Activated CD4-positive, alpha-beta T cell treated with anti-CD3 and anti-CD28 coated beads, Interleukin-2, amount 50 U/mL, for 1 hour (primary cell): ENCODE results near the gene RABEP2.
"Not testable (repeated sequence)": the region's sequence is repeated elsewhere in the genome, so short reads cannot be mapped to it uniquely, and the experiment has no call there.

Experiments
- DNase-seq: peaks from one replicate; pipeline ENCODE4 v3.0.0-alpha.2; 2020

Gene RABEP2

GRCh38 chr16:28924762-28925385, at the start of gene RABEP2:
TSS of gene RABEP2 (minus strand) at chr16:28925238. CDS start at chr16:28925163, 75 bp downstream.
- peak; percentile 93 for DNase-seq

- DNase-seq = peak; percentile 86
These were observed 49.6 kb upstream of the RABEP2 start, which contains the start of gene SPNS1 for GRCh38 chr16:28974437-28975157. TSS of gene SPNS1 (plus strand) at chr16:28974778. CDS start at chr16:28975152, 374 bp downstream.

- DNase-seq = no peak
These were observed 49.0 kb upstream of the RABEP2 start for GRCh38 chr16:28974007-28974436.

- not testable (repeated sequence) for DNase-seq
These were observed 44.7 kb upstream of the RABEP2 start for GRCh38 chr16:28969696-28970095.

GRCh38 chr16:28967156-28967555, 42.1 kb upstream of the RABEP2 start:
- DNase-seq = no peak

- no peak for DNase-seq
These were observed 39.5 kb upstream of the RABEP2 start for GRCh38 chr16:28964496-28964895.

GRCh38 chr16:28964072-28964471, 39.0 kb upstream of the RABEP2 start:
- DNase-seq = no peak

- DNase-seq = no peak
These were observed 33.8 kb upstream of the RABEP2 start for GRCh38 chr16:28958836-28959235.

GRCh38 chr16:28958216-28958615, 33.2 kb upstream of the RABEP2 start:
- no peak for DNase-seq

- DNase-seq = no peak
These were observed 26.4 kb upstream of the RABEP2 start for GRCh38 chr16:28951410-28951943.

GRCh38 chr16:28950648-28951409, 25.8 kb upstream of the RABEP2 start, which contains the start of gene NFATC2IP:
TSS of gene NFATC2IP (plus strand) at chr16:28950937. CDS start at chr16:28951012, 75 bp downstream.
- DNase-seq = peak; percentile 100

GRCh38 chr16:28946681-28947080, 21.6 kb upstream of the RABEP2 start:
- no peak for DNase-seq

- DNase-seq = no peak
These were observed 18.2 kb upstream of the RABEP2 start for GRCh38 chr16:28943281-28943680.

GRCh38 chr16:28939825-28940224, 14.8 kb upstream of the RABEP2 start:
- not testable (repeated sequence) for DNase-seq

- DNase-seq = no peak
These were observed 13.7 kb upstream of the RABEP2 start for GRCh38 chr16:28938721-28939120.

- DNase-seq = no peak
These were observed 12.3 kb upstream of the RABEP2 start for GRCh38 chr16:28937222-28937876.

GRCh38 chr16:28936784-28937155, 11.7 kb upstream of the RABEP2 start:
- no peak for DNase-seq

GRCh38 chr16:28935924-28936783, 11.1 kb upstream of the RABEP2 start:
- DNase-seq = peak; percentile 82

GRCh38 chr16:28935346-28935745, 10.3 kb upstream of the RABEP2 start:
- DNase-seq = no peak

- DNase-seq = no peak
These were observed 8.1 kb upstream of the RABEP2 start for GRCh38 chr16:28933171-28933570.

GRCh38 chr16:28932339-28933141, 7.5 kb upstream of the RABEP2 start:
- no peak for DNase-seq
